ENCODE results near the gene ANKRD62.
"Not testable (repeated sequence)": the region's sequence is repeated elsewhere in the genome, so short reads cannot be mapped to it uniquely, and the experiment has no call there.

ANKRD62 gene

GRCh38 chr18:12113999-12114646 is 20.5 kb downstream of the ANKRD62 start:
- DNase-seq (ENCODE audit: extremely low read depth, low read depth): no peak
- no peak for TF ChIP-seq CTCF (IDR thresholded peaks at IDR 0.05; ENCODE audit: low read depth, low read length, missing control alignments)
- no peak overlapping the region for H3K4me3 ChIP-seq (replicated peaks; ENCODE audit: low read depth, low read length)

GRCh38 chr18:12119358-12119757 is 25.7 kb downstream of the ANKRD62 start:
- no peak for TF ChIP-seq CTCF (IDR thresholded peaks at IDR 0.05; ENCODE audit: low read depth, low read length, missing control alignments)
- DNase-seq (ENCODE audit: extremely low read depth, low read depth): no peak
- no peak overlapping the region for H3K4me3 ChIP-seq (replicated peaks; ENCODE audit: low read depth, low read length)

- H3K4me3 ChIP-seq (replicated peaks; ENCODE audit: low read depth, low read length): no peak overlapping the region
- DNase-seq (ENCODE audit: extremely low read depth, low read depth): no peak
- TF ChIP-seq CTCF (IDR thresholded peaks at IDR 0.05; ENCODE audit: low read depth, low read length, missing control alignments): peak; percentile 42
Measured at GRCh38 chr18:12121175-12122042, 27.8 kb downstream of the ANKRD62 start.

GRCh38 chr18:12122043-12122389 is 28.4 kb downstream of the ANKRD62 start:
- H3K4me3 ChIP-seq (replicated peaks; ENCODE audit: low read depth, low read length); DNase-seq (ENCODE audit: extremely low read depth, low read depth): not testable (repeated sequence)

GRCh38 chr18:12127647-12128046 is 34.0 kb downstream of the ANKRD62 start:
- H3K4me3 ChIP-seq (replicated peaks; ENCODE audit: low read depth, low read length); DNase-seq (ENCODE audit: extremely low read depth, low read depth): not testable (repeated sequence)

DNA sequence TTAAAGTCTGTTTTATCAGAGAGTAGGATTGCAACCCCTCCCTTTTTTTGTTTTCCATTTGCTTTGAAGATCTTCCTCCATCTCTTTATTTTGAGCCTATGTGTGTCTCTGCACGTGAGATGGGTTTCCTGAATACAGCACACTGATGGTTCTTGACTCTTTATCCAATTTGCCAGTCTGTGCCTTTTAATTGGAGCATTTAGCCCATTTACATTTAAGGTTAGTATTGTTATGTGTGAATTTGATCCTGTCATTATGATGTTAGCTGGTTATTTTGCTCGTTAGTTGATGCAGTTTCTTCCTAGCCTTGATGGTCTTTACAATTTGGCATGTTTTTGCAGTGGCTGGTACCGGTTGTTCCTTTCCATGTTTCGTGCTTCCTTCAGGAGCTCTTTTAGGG is 45.2 kb downstream of the ANKRD62 start:
- not testable (repeated sequence) for H3K4me3 ChIP-seq (replicated peaks; ENCODE audit: low read depth, low read length); DNase-seq (ENCODE audit: extremely low read depth, low read depth)

DNA sequence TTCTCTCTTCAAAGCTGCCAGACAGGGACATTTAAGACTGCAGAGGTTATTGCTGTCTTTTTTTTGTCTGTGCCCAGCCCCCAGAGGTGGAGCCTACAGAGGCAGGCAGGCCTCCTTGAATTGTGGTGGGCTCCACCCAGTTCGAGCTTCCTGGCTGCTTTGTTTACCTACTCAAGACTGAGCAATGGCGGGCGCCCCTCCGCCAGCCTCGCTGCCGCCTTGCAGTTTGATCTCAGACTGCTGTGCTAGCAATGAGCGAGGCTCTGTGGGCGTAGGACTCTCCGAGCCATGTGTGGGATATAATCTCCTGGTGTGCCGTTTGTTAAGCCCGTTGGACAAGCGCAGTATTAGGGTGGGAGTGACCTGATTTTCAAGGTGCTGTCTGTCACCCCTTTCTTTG is 47.2 kb downstream of the ANKRD62 start:
- DNase-seq (ENCODE audit: extremely low read depth, low read depth); H3K4me3 ChIP-seq (replicated peaks; ENCODE audit: low read depth, low read length): not testable (repeated sequence)

DNA sequence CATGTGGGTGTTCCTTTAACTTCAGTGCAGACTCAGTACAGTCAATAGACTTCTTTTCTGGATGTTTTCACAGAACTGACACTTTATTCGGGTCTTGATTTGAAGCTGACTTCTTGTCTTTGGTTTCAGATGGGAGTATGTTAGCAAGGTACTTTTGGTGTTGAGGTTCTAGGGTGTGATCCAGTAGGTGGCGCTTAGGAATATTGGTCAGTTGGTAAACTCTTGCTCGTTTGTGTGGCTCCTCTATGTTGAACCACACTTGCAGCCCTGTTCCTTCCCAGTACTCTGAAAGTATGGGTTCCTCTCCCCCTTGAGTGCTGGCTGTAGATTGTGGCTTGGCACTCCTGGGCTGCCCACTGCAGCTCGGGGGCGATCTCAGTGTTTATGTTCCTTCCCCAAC is 48.1 kb downstream of the ANKRD62 start:
- not testable (repeated sequence) for H3K4me3 ChIP-seq (replicated peaks; ENCODE audit: low read depth, low read length); DNase-seq (ENCODE audit: extremely low read depth, low read depth)

DNA sequence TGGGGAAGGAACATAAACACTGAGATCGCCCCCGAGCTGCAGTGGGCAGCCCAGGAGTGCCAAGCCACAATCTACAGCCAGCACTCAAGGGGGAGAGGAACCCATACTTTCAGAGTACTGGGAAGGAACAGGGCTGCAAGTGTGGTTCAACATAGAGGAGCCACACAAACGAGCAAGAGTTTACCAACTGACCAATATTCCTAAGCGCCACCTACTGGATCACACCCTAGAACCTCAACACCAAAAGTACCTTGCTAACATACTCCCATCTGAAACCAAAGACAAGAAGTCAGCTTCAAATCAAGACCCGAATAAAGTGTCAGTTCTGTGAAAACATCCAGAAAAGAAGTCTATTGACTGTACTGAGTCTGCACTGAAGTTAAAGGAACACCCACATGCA is 55.8 kb downstream of the ANKRD62 start:
- DNase-seq (ENCODE audit: extremely low read depth, low read depth); H3K4me3 ChIP-seq (replicated peaks; ENCODE audit: low read depth, low read length): not testable (repeated sequence)

DNA sequence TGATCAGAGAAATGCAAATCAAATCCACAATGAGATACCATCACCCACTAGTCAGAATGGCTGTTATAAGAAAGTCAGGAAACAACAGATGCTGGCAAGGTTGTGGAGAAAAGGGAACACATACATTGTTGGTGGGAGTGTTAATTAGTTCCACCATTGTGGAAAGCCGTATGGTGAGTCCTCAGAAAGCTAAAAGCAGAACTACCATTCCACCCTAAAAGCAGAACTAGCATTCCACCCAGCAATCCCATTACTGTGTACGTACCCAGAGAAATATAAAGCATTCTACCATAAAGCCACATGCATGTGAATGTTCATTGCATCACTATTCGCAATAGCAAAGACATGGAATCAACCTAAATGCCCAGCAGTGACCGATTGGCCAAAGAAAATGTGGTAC is 60.7 kb downstream of the ANKRD62 start:
- no peak for TF ChIP-seq CTCF (IDR thresholded peaks at IDR 0.05; ENCODE audit: low read depth, low read length, missing control alignments)
- H3K4me3 ChIP-seq (replicated peaks; ENCODE audit: low read depth, low read length): no peak overlapping the region
- no peak for DNase-seq (ENCODE audit: extremely low read depth, low read depth)
